Stimulated activated naive B cell treated with anti-CD40 and anti-IgM and Interleukin-4, amounts not matched to agents 10 μg/mL and 1 μg/mL and 100 μg/mL, for 72 hours (primary cell): ENCODE data around the gene IQCK.
"Not testable (repeated sequence)": the region's sequence is repeated elsewhere in the genome, so short reads cannot be mapped to it uniquely, and the experiment has no call there.

Source experiments
- ATAC-seq, 2 donors: fragments of 150-1000 bp; cut with Tn5 transposase; replicated peaks; 2 replicates each; pipeline ENCODE4 v1.10.0; 2021; ENCODE audit warnings: moderate library complexity in 1 of 2
- DNase-seq: peaks from one replicate; pipeline ENCODE4 v3.0.0; 2021
- H3K27ac Mint-ChIP-seq: one replicate; pipeline ENCODE4 v1.8.0; 2022; ENCODE audit warnings: mild to moderate bottlenecking, mixed read lengths
- H3K27me3 Mint-ChIP-seq, 2 donors: one replicate each; pipeline ENCODE4 v1.8.0; 2022; ENCODE audit warnings: mixed read lengths in 2 of 2
- H3K36me3 Mint-ChIP-seq, 2 donors: one replicate each; pipeline ENCODE4 v1.8.0; 2022; ENCODE audit warnings: mixed read lengths in 2 of 2, mild to moderate bottlenecking in 1 of 2
- H3K4me1 Mint-ChIP-seq, 2 donors: one replicate each; pipeline ENCODE4 v1.8.0; 2022; ENCODE audit warnings: mixed read lengths in 2 of 2, mild to moderate bottlenecking in 1 of 2
- H3K4me3 Mint-ChIP-seq, 2 donors: one replicate each; pipeline ENCODE4 v1.8.0; 2022; ENCODE audit warnings: mild to moderate bottlenecking in 2 of 2, mixed read lengths in 2 of 2, moderate library complexity in 1 of 2
- H3K9me3 Mint-ChIP-seq, 2 donors: one replicate each; pipeline ENCODE4 v1.8.0; 2022; ENCODE audit warnings: mixed read lengths in 2 of 2, mild to moderate bottlenecking in 1 of 2

The IQCK gene

DNA sequence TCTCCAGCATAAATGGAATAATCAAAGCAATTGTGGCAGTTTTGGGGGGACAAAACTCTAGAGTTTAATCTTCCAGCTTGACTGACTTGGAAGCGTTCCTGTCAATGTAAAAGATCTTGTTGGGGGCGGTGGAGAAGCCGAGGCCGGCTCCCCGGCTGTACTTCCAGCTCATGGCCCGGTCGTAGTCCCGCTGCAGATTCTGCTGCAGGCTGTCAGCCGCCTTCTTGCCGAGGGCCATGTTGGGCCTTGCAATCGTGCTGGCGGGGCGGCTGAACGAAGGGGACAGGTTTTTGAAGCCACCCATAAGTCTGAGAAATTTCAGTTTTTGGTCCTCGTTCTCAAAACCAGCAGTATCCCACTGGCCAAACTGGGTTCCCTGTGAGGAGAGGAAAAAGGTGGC lies 11.2 kb upstream of the IQCK start:
- Mint-ChIP-seq H3K4me1 (peaks cover 6% of the 10 kb centered on the region in 2 donors), H3K36me3 (peaks cover 61 to 79% of the 10 kb centered on the region in 2 donors), H3K9me3 (no peaks in the 10 kb centered on the region), H3K27me3 (no peaks in the 10 kb centered on the region), H3K4me3 (no peak overlapping the region), H3K27ac (no peak overlapping the region)
- DNase-seq (no peak), ATAC-seq (no peak)

DNA sequence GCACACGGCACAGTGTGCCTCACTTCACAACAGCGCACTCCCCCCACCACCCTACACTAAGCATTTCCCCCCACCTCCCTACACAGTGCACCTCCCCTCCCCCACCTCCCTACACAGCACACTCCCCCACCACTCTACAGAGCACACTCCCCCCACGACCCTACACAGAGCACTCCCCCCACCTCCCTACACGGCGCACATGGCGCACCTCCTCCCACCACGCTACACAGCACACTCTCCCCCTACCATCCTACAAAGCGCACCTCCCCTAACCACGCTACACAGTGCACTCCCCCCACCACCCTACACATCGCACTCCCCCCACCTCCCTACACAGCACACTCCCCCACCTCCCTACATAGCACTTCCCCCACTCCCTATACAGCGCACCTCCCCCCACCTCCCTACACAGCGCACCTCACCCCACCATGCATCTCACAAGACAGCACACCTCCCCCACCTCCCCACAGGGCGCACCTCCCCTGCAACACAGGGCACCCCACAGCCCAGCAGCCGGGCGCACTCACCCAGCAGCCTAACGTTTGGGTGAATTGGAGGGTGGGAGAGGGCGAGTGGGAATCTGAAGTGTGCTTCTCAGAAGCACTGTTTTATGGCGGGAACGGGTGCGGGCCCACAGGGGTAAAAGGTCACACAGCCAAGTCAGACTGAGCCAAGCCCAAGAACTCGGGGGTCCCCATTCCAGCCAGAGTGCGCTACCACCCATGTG lies 10.3 kb upstream of the IQCK start:
- H3K36me3 Mint-ChIP-seq: peaks cover 59 to 75% of the 10 kb centered on the region in 2 donors
- H3K4me3 Mint-ChIP-seq: no peak overlapping the region
- H3K27ac Mint-ChIP-seq: no peak overlapping the region
- H3K4me1 Mint-ChIP-seq: peaks cover 6 to 8% of the 10 kb centered on the region in 2 donors
- no peak for ATAC-seq
- no peak for DNase-seq
- H3K9me3 Mint-ChIP-seq: no peaks in the 10 kb centered on the region
- H3K27me3 Mint-ChIP-seq: no peaks in the 10 kb centered on the region

DNA sequence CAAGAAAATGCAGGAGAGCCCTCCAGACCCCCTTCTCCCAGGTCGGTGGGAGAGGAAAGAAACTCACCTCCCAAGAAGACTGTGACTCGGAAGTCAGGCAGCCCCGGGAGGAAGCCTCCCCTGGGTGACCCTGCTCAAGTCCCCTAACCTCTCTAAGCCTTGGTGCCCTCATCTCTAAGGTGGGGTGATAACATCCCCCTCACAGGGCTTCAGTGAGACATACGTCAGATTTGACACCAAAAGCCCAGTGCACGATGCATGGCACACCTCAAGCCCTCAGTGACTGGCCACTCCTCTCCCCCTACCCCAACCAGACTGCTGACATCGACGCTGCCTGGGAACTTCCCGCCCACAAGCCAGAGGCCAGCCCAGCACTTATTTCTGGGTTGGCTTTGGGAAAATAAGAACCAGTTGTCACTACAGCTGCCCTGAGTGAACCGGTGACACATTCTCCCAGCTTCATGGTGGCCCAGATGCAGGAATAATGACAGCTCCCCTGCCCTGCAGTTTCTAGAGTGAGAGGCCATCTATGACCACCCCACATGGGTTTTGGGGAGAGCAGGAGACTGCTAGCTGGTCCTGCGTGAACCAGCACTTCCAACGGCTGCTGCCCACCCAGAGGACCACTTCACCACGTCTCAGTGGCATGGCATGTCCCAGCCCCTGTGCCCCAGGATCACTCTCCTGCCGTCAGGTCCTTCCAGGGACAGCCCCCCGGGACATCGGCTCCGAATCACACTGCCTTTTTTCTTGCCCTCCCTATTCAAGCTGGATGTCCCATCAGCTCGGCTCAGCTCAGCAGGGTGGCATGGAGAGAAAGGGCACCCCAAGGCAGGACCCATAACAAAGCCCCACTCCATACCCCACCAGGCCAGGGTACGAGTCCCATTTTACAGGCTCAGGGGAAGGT lies 9.5 kb upstream of the IQCK start:
- Mint-ChIP-seq H3K4me1 (peaks cover 6 to 8% of the 10 kb centered on the region in 2 donors), H3K27me3 (no peaks in the 10 kb centered on the region), H3K27ac (no peak overlapping the region), H3K4me3 (no peak overlapping the region), H3K9me3 (no peaks in the 10 kb centered on the region), H3K36me3 (peaks cover 54 to 75% of the 10 kb centered on the region in 2 donors)
- ATAC-seq: no peak
- DNase-seq: no peak

DNA sequence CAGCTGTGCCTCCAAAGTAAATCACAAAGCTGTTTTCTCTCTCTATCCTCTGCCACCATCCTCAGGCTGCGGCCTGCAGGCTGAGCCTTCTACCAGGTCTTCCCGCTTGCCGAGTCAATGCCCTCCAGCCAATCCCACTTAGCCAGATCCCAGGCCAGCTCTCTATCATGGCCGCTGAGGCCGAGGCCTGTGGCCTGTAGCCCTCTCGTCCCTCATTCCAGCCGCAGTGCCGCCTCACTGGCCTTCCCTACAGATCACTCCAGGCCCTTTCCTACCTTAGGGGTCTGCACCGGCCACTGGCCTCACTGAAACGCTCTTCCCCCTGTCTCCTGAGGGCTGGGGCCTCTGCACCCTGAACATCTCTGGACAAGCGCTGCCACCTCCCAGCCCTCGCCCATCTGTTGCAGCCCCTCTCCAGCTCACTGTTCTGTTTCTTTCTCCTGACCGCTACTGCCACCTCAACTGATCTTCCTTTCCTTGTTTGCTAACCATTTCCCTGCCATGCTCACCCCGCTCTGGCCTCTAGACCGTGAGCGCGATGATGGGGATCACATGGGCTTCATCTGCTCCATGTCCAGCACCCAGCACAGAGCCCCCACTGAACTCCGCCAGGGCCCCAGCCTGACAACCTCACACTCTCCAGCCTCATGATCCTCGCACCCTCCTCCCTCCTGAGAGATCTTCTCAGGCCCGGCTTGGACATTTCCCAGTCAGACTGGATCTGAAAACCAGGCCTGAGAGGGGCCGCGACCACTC lies 8.5 kb upstream of the IQCK start:
- no peak overlapping the region for H3K4me3 Mint-ChIP-seq
- H3K4me1 Mint-ChIP-seq: peaks cover 12 to 13% of the 10 kb centered on the region in 2 donors
- no peaks in the 10 kb centered on the region for H3K27me3 Mint-ChIP-seq
- H3K27ac Mint-ChIP-seq: peak overlapping the region; percentile 43
- ATAC-seq (no peak), DNase-seq (no peak)
- peaks cover 50 to 75% of the 10 kb centered on the region in 2 donors for H3K36me3 Mint-ChIP-seq
- H3K9me3 Mint-ChIP-seq: no peaks in the 10 kb centered on the region

DNA sequence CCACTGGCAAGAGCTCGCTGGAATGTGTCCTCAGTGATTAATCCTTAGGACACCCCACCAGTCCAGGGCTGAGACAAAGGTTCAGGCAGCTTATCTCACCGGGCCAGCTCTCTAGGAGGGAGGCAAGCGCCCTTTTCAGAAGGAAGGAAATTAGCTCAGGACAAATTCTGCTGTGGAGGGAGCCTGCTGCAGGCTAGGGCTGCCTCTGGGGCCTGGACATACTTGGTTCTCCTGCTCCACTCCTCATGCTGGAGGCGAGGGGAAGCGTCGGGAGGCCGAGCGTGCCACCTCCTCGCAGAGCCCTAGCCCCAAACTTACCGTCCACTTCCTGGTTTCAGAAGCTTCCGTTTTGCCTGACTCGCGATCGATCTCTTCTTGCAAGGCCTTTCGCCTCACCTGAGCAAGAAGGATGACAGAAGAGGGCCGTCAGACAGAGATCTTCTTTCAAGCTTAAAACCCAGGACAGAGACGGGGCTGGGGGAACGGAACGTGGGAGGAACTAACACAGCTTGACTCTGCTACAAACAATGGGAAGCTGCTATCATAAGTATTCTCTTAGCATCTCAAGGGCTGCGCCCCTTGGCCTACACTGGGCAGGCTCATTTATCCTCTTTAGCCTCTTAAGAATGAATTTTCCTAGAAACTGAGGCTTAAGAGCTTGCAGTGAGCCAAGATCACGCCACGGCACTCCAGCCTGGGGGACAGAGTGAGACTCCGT lies 7.7 kb upstream of the IQCK start:
- no peak overlapping the region for H3K27ac Mint-ChIP-seq
- H3K9me3 Mint-ChIP-seq: no peaks in the 10 kb centered on the region
- DNase-seq (no peak), ATAC-seq (no peak)
- H3K27me3 Mint-ChIP-seq: no peaks in the 10 kb centered on the region
- H3K4me3 Mint-ChIP-seq: no peak overlapping the region
- H3K36me3 Mint-ChIP-seq: peaks cover 48 to 71% of the 10 kb centered on the region in 2 donors
- peaks cover 13% of the 10 kb centered on the region in 2 donors for H3K4me1 Mint-ChIP-seq

DNA sequence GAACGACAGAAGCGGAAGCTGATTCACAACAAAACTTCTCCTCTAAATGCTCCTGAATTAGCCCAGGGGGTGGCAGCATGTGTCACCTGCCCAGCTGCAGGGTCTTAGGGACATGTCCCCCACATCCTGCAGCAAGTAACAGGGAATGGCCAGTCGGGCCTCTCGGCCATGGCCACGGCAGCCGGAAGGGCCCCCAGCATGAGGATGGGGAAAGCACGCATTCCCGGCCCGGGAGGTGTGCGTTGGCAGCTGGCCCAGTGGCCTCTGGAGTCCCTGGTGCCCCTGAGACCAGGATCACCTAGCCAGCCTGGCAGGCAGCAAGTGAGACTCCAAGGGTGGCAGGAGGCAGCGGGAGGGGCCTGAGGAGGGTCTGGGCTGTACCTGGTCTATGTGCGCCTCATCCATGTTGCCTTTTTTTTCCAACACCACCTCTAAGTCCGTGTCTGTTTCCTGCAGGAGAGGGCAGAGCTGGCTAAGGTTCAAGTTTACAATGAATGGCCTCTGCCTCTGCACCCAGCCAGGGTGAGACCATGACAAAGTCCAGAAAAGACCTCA lies 7.0 kb upstream of the IQCK start:
- H3K36me3 Mint-ChIP-seq: peaks cover 48 to 68% of the 10 kb centered on the region in 2 donors
- no peak for DNase-seq
- no peak overlapping the region for H3K27ac Mint-ChIP-seq
- no peaks in the 10 kb centered on the region for H3K9me3 Mint-ChIP-seq
- no peak for ATAC-seq
- no peaks in the 10 kb centered on the region for H3K27me3 Mint-ChIP-seq
- peaks cover 16 to 19% of the 10 kb centered on the region in 2 donors for H3K4me1 Mint-ChIP-seq
- H3K4me3 Mint-ChIP-seq: no peak overlapping the region

DNA sequence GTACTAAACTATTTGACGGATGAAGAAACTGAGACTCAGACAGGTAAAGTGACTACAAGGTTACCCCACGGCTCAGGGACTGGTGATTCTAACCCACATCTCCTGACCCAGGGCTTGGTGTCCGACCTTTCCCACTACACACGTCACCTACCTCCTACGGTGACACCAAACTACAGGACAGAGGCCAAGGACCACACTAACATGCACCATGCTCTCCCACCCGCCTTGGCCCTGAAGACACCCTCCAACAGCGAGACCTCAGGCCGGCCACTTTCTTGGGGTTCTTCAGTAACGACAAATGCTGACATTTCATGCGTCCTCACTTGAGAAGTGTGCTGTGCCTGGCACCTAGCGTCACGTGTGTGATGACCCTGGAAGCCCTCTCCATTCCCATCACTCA lies 6.4 kb upstream of the IQCK start:
- H3K4me1 Mint-ChIP-seq: peaks cover 22 to 25% of the 10 kb centered on the region in 2 donors

DNA sequence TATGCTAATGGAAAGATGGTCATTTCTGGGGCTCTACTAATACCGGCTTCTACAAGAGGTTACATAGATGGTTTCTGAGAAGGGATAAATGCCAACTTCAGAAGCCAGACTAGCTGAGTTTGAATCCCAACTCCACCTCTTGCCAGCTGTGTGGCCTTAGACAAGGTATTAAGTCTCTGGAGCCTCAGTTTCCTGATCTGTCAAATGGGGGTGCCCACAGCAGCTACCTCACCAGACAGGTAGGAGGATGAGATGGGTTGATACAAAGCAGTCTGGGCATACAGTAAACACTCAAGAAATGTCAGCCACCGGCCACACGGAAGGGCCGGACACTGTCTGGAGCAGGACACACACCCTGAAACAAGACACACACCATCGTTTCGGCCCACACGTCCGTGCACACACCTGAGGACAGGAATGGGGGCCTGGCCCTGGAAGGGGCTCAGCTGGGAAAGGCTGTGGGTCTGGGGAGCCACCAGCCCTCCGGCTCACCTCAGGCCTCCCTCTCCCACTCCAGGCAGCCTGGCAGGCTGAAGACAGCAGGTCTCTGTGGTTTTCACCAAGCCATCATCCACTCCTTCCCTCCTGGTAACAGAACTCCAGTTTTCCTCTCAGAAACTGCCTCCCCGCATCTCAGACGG lies 5.5 kb upstream of the IQCK start:
- H3K36me3 Mint-ChIP-seq: peaks cover 37 to 59% of the 10 kb centered on the region in 2 donors
- no peak for ATAC-seq
- no peaks in the 10 kb centered on the region for H3K27me3 Mint-ChIP-seq
- peaks cover 24 to 33% of the 10 kb centered on the region in 2 donors for H3K4me1 Mint-ChIP-seq
- H3K4me3 Mint-ChIP-seq: no peak overlapping the region
- H3K27ac Mint-ChIP-seq: no peak overlapping the region
- DNase-seq: no peak
- no peaks in the 10 kb centered on the region for H3K9me3 Mint-ChIP-seq

More for the DNA sequence above, 6.4 kb upstream of the IQCK start:
- Mint-ChIP-seq H3K36me3 (peaks cover 44 to 66% of the 10 kb centered on the region in 2 donors), H3K9me3 (no peaks in the 10 kb centered on the region), H3K4me3 (no peak overlapping the region), H3K27me3 (no peaks in the 10 kb centered on the region), H3K27ac (peak overlapping the region; percentile 60)
- no peak for ATAC-seq
- no peak for DNase-seq

DNA sequence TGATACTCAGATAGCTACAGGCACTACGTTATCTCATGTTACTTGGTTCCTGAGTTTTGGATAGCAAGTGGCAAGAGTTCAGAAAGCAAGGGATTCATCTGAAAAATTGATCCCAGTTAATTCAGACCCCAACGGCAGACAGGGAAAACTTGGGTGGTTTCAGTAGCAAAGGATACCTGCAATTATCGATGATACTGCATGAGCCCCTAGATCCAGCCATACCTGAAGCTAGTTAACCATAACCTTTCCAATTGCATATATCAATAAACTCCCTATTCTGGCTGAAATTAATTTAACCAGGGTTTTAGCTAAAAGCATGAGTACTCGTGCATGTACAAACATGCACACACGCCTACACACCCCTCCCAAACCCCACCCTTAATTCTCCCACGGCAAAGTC lies 4.4 kb upstream of the IQCK start:
- no peak for ATAC-seq
- Mint-ChIP-seq H3K9me3 (no peaks in the 10 kb centered on the region), H3K36me3 (peaks cover 31 to 50% of the 10 kb centered on the region in 2 donors), H3K4me3 (no peak overlapping the region), H3K27me3 (no peaks in the 10 kb centered on the region), H3K27ac (no peak overlapping the region), H3K4me1 (peaks cover 24 to 33% of the 10 kb centered on the region in 2 donors)
- DNase-seq: no peak

DNA sequence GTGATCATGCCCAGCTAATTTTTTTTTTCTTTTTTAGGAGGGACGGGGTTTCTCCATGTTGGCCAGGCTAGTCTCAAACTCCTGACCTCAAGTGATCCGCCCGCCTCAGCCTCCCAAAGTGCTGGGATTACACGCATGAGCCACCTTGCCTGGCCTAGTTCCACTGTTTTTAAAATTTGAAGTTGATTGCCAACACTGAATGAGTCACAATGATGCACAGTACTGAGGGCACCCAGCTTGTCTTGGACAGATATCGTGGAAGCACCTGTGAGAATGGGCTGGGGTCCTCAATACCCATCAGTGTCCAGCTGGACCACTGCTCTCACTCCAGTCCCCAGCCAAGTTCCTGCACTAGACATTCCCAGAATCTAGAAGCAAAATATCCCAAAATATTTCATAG lies 2.5 kb upstream of the IQCK start:
- no peaks in the 10 kb centered on the region for H3K9me3 Mint-ChIP-seq

DNA sequence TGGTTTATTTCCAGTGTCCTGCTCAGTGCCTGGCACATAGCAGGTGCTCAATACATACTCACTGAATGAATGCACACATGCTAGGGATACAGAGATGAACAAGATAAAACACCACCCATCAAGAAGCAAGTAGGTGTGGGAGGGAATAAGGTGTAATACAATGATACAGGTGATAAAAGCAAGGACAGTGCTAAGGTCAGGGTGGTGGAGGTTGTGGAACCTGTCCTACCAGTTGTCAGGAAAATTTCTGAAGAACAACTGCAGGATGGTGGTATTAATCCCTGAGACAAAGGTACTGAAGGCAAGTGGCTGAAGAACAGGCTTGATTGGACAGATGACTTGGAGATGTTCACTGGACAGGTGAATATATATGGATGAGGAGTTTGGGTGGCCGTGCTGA lies 1.9 kb upstream of the IQCK start:
- Mint-ChIP-seq H3K4me1 (peaks cover 22 to 27% of the 10 kb centered on the region in 2 donors), H3K9me3 (no peaks in the 10 kb centered on the region), H3K4me3 (peak overlapping the region in 1 of 2 donors; percentile 70), H3K27ac (no peak overlapping the region), H3K27me3 (no peaks in the 10 kb centered on the region), H3K36me3 (peaks cover 19 to 36% of the 10 kb centered on the region in 2 donors)
- DNase-seq (no peak), ATAC-seq (no peak)

More for the DNA sequence above, 2.5 kb upstream of the IQCK start:
- Mint-ChIP-seq H3K4me1 (peaks cover 22 to 27% of the 10 kb centered on the region in 2 donors), H3K4me3 (no peak overlapping the region), H3K36me3 (peaks cover 19 to 36% of the 10 kb centered on the region in 2 donors), H3K27ac (no peak overlapping the region), H3K27me3 (no peaks in the 10 kb centered on the region)
- DNase-seq (no peak), ATAC-seq (no peak)

DNA sequence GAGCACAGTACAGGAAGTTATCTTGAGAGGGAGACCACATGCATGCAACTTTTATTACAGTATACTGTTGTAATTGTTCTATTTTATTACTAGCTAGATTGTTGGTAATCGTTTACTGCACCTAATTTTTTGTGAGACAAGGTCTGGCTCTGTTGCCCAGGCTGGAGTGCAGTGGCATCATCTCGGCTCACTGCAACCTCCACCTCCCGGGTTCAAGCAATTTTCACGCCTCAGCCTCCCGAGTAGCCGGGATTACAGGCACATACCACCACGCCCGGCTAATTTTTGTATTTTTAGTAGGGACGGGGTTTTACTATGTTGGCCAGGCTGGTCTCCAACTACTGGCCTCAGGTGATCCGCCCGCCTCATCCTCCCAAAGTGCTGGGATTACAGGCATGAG lies 1.3 kb upstream of the IQCK start:
- H3K27me3 Mint-ChIP-seq, H3K27ac Mint-ChIP-seq, DNase-seq, H3K9me3 Mint-ChIP-seq, ATAC-seq: not testable (repeated sequence)
- peaks cover 20 to 27% of the 10 kb centered on the region in 2 donors for H3K4me1 Mint-ChIP-seq
- H3K36me3 Mint-ChIP-seq: peaks cover 15 to 32% of the 10 kb centered on the region in 2 donors
- peak overlapping the region; percentile 90 to 97 for H3K4me3 Mint-ChIP-seq

DNA sequence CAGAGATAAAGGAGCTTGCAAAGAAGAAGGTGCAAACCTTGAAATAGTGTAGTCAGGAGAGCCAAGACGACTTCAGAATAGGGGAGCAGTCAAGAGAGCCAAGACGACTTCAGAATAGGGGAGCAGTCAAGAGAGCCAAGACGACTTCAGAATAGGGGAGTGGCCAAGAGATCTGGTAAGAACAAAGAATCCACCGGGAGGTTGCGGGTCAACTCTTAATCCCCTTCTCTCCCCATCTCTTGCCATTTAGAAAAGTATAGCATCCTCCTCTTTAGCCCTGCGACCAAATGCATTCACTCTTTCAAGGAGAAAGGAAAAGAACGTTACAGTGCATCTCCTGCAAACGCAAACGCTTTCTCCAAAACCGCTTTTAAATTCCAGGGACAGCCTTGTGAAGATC lies 757 bp upstream of the IQCK start:
- Mint-ChIP-seq H3K9me3 (no peaks in the 10 kb centered on the region), H3K4me3 (peak overlapping the region; percentile 90 to 97), H3K27ac (peak overlapping the region; percentile 94), H3K4me1 (peaks cover 17 to 27% of the 10 kb centered on the region in 2 donors), H3K36me3 (peaks cover 12 to 29% of the 10 kb centered on the region in 2 donors), H3K27me3 (no peaks in the 10 kb centered on the region)
- ATAC-seq (no peak), DNase-seq (no peak)
